T-helper 22 cell (primary cell): ENCODE data around the gene SCAPER.
"Not testable (repeated sequence)": the region's sequence is repeated elsewhere in the genome, so short reads cannot be mapped to it uniquely, and the experiment has no call there.

ENCODE experiments used
- DNase-seq: peaks from one replicate; pipeline ENCODE4 v3.0.0-alpha.2; 2020; ENCODE audit warnings: low read depth

The SCAPER gene

GRCh38 chr15:76321602-76322001 lies 583.5 kb downstream of the SCAPER start:
- DNase-seq: no peak

GRCh38 chr15:76321171-76321570 lies 584.0 kb downstream of the SCAPER start:
- DNase-seq: no peak

- DNase-seq: no peak
These were observed 585.1 kb downstream of the SCAPER start for GRCh38 chr15:76320012-76320411.

- DNase-seq: no peak
These were observed 591.4 kb downstream of the SCAPER start for GRCh38 chr15:76313731-76314130.

GRCh38 chr15:76313175-76313567 lies 592.0 kb downstream of the SCAPER start:
- not testable (repeated sequence) for DNase-seq

GRCh38 chr15:76312540-76313174 lies 592.5 kb downstream of the SCAPER start:
- no peak for DNase-seq

GRCh38 chr15:76311100-76311953 lies 593.8 kb downstream of the SCAPER start, which contains the start of gene ETFA:
Gene ETFA (minus strand): TSS chr15:76311469. CDS start chr15:76311388, 81 bp downstream.
- peak; percentile 69 for DNase-seq

GRCh38 chr15:76310475-76311099 lies 594.6 kb downstream of the SCAPER start:
- no peak for DNase-seq

GRCh38 chr15:76309601-76310330 lies 595.4 kb downstream of the SCAPER start:
- no peak for DNase-seq

- no peak for DNase-seq
These were observed 601.2 kb downstream of the SCAPER start for GRCh38 chr15:76303909-76304308.

- no peak for DNase-seq
These were observed 605.4 kb downstream of the SCAPER start for GRCh38 chr15:76299786-76300185.

- no peak for DNase-seq
These were observed 606.2 kb downstream of the SCAPER start for GRCh38 chr15:76298986-76299385.

- DNase-seq: not testable (repeated sequence)
These were observed 607.2 kb downstream of the SCAPER start for GRCh38 chr15:76297951-76298350.
